Esophagus muscularis mucosa (tissue), 3 donors: Measurements from ENCODE around the gene DCTN3.

Experiments used
- CTCF ChIP-seq, 3 experiments: fragments of 200-600 bp in 2 of 3; fragments of 450-650 bp in 1 of 3; sonication (generic) in 2 of 3; IDR thresholded peaks; one replicate each; pipeline ENCODE4 v1.5.1; 2017 to 2019; ENCODE audit warnings: antibody characterized with exemption in 3 of 3, mild to moderate bottlenecking in 2 of 3, moderate library complexity in 1 of 3
- POLR2AphosphoS5 ChIP-seq, 2 donors: sonication (generic); formaldehyde crosslinking; IDR thresholded peaks; one replicate each; pipeline ENCODE4 v1.6.1; 2017; ENCODE audit warnings: antibody characterized with exemption in 2 of 2

- TF ChIP-seq CTCF (IDR thresholded peaks at IDR 0.05) (no peak), POLR2AphosphoS5 (IDR thresholded peaks at IDR 0.05) (no peak)
Observed at GRCh38 chr9:34655394-34655793, 35.1 kb upstream of the DCTN3 start.
